SK-N-SH treated with all-trans-retinoic acid at 6 μM for 48 hours (cell line): ENCODE measurements around the gene FOXO3.

Source experiments
- ATAC-seq: fragments of 200-7000 bp; cut with Tn5 transposase; 3 replicates; pipeline ENCODE4 v1.9.1; 2020; ENCODE audit warnings: mild to moderate bottlenecking, moderate library complexity
- BACH2 ChIP-seq: fragments of 250-450 bp; sonication (Bioruptor Pico); IDR thresholded peaks from 2 replicates; pipeline ENCODE4 v1.9.0; 2021; ENCODE audit warnings: mild to moderate bottlenecking, borderline replicate concordance
- CREB5 ChIP-seq: fragments of 250-450 bp; sonication (Bioruptor Pico); IDR thresholded peaks from 2 replicates; pipeline ENCODE4 v1.5.1; 2020; ENCODE audit warnings: low read depth, mild to moderate bottlenecking, moderate library complexity
- CSDC2 ChIP-seq: fragments of 250-450 bp; sonication (Bioruptor Pico); IDR thresholded peaks from 2 replicates; pipeline ENCODE4 v1.5.0; 2020; ENCODE audit warnings: mild to moderate bottlenecking, moderate library complexity
- CSRNP3 ChIP-seq: fragments of 250-450 bp; sonication (Bioruptor Pico); IDR thresholded peaks from 2 replicates; pipeline ENCODE4 v1.5.1; 2021; ENCODE audit warnings: mild to moderate bottlenecking, moderate library complexity
- ESRRG ChIP-seq: fragments of 250-450 bp; sonication (Bioruptor Pico); IDR thresholded peaks from 2 replicates; pipeline ENCODE4 v1.6.1; 2021; ENCODE audit warnings: mild to moderate bottlenecking
- GLIS3 ChIP-seq: fragments of 250-450 bp; sonication (Bioruptor Pico); IDR thresholded peaks from 2 replicates; pipeline ENCODE4 v1.5.0; 2020; ENCODE audit warnings: mild to moderate bottlenecking, moderate library complexity
- ISL1 ChIP-seq: fragments of 250-450 bp; sonication (Bioruptor Pico); IDR thresholded peaks from 2 replicates; pipeline ENCODE4 v2.1.2; 2022; ENCODE audit warnings: mild to moderate bottlenecking, moderate library complexity
- OSR1 ChIP-seq: fragments of 250-450 bp; sonication (Bioruptor Pico); IDR thresholded peaks from 2 replicates; pipeline ENCODE4 v1.8.0; 2022; ENCODE audit warnings: moderate library complexity, mild to moderate bottlenecking, inconsistent platforms
- PATZ1 ChIP-seq: fragments of 250-450 bp; sonication (Bioruptor Pico); IDR thresholded peaks from 2 replicates; pipeline ENCODE4 v1.8.0; 2020; ENCODE audit warnings: mild to moderate bottlenecking, moderate library complexity, borderline replicate concordance
- PPARA ChIP-seq: fragments of 250-450 bp; sonication (Bioruptor Pico); IDR thresholded peaks from 2 replicates; pipeline ENCODE4 v1.5.0; 2020; ENCODE audit warnings: mild to moderate bottlenecking, borderline replicate concordance
- SNAI2 ChIP-seq: fragments of 250-450 bp; sonication (Bioruptor Pico); IDR thresholded peaks from 2 replicates; pipeline ENCODE4 v1.5.0; 2020; ENCODE audit warnings: mild to moderate bottlenecking, moderate library complexity
- TCF4 ChIP-seq: fragments of 250-450 bp; sonication (Bioruptor Pico); IDR thresholded peaks from 2 replicates; pipeline ENCODE4 v1.8.0; 2021; ENCODE audit warnings: mild to moderate bottlenecking, moderate library complexity, borderline replicate concordance
- TOX ChIP-seq: fragments of 250-450 bp; sonication (Bioruptor Pico); IDR thresholded peaks from 2 replicates; pipeline ENCODE4 v1.8.0; 2021; ENCODE audit warnings: mild to moderate bottlenecking, moderate library complexity, borderline replicate concordance
- TSHZ2 ChIP-seq: fragments of 250-450 bp; sonication (Bioruptor Pico); IDR thresholded peaks from 2 replicates; pipeline ENCODE4 v1.5.0; 2020; ENCODE audit warnings: mild to moderate bottlenecking, moderate library complexity
- ZC3H10 ChIP-seq: fragments of 250-450 bp; sonication (Bioruptor Pico); IDR thresholded peaks from 2 replicates; pipeline ENCODE4 v1.5.1; 2021; ENCODE audit warnings: mild to moderate bottlenecking, moderate library complexity
- ZFP3 ChIP-seq: fragments of 250-450 bp; sonication (Bioruptor Pico); IDR thresholded peaks from 2 replicates; pipeline ENCODE4 v1.5.0; 2020; ENCODE audit warnings: mild to moderate bottlenecking, moderate library complexity
- ZNF70 ChIP-seq: fragments of 450-650 bp; formaldehyde crosslinking; IDR thresholded peaks from 2 replicates; pipeline ENCODE4 v1.5.0; 2020; ENCODE audit warnings: mild to moderate bottlenecking, moderate library complexity
- ZNF8 ChIP-seq: fragments of 450-650 bp; formaldehyde crosslinking; IDR thresholded peaks from 2 replicates; pipeline ENCODE4 v1.5.0; 2020; ENCODE audit warnings: mild to moderate bottlenecking, moderate library complexity
- TF ChIP-seq, protein P1 (sequence below): fragments of 250-450 bp; sonication (Bioruptor Pico); IDR thresholded peaks from 2 replicates; pipeline ENCODE4 v1.8.0; 2021; ENCODE audit warnings: low read depth, mild to moderate bottlenecking, moderate library complexity, borderline replicate concordance

The FOXO3 gene

GRCh38 chr6:108523697-108524096 is 37.0 kb upstream of the FOXO3 start:
- no peak for ATAC-seq

GRCh38 chr6:108524528-108525248 is 36.0 kb upstream of the FOXO3 start:
- TF ChIP-seq CREB5 (CRISPR knock-in tag) (no peak), ESRRG (CRISPR knock-in tag) (no peak), ZNF70 (CRISPR knock-in tag) (no peak), ZNF8 (no peak), ZC3H10 (no peak), OSR1 (CRISPR knock-in tag) (no peak)
- no peak; the same call in 2 of the 3 replicates for ATAC-seq

More at GRCh38 chr6:108523697-108524096, 37.0 kb upstream of the FOXO3 start:
- TF ChIP-seq TCF4 (CRISPR knock-in tag): no peak
- TF ChIP-seq SNAI2 (CRISPR knock-in tag): no peak
- no peak for TF ChIP-seq ZFP3 (CRISPR knock-in tag)
- TF ChIP-seq ZNF70 (CRISPR knock-in tag): no peak
- TF ChIP-seq ZNF8: no peak
- TF ChIP-seq PPARA (CRISPR knock-in tag): no peak
- no peak for TF ChIP-seq GLIS3 (CRISPR knock-in tag)
- TF ChIP-seq, all 23 proteins: peak for 0

- TF ChIP-seq BACH2 (CRISPR knock-in tag): no peak
- no peak for TF ChIP-seq PATZ1
- TF ChIP-seq ESRRG (CRISPR knock-in tag): no peak
- TF ChIP-seq GLIS3 (CRISPR knock-in tag): no peak
- TF ChIP-seq, protein P1, sequence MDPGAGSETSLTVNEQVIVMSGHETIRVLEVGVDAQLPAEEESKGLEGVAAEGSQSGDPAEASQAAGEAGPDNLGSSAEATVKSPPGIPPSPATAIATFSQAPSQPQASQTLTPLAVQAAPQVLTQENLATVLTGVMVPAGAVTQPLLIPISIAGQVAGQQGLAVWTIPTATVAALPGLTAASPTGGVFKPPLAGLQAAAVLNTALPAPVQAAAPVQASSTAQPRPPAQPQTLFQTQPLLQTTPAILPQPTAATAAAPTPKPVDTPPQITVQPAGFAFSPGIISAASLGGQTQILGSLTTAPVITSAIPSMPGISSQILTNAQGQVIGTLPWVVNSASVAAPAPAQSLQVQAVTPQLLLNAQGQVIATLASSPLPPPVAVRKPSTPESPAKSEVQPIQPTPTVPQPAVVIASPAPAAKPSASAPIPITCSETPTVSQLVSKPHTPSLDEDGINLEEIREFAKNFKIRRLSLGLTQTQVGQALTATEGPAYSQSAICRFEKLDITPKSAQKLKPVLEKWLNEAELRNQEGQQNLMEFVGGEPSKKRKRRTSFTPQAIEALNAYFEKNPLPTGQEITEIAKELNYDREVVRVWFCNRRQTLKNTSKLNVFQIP: no peak
- TF ChIP-seq TCF4 (CRISPR knock-in tag): no peak
- no peak for TF ChIP-seq ISL1 (CRISPR knock-in tag)
- no peak for TF ChIP-seq ZC3H10
- TF ChIP-seq, all 23 proteins: peak for 0
Measured at GRCh38 chr6:108526739-108527174, 34.0 kb upstream of the FOXO3 start.

GRCh38 chr6:108528878-108529277 is 31.8 kb upstream of the FOXO3 start:
- no peak for ATAC-seq
- no peak for TF ChIP-seq CREB5 (CRISPR knock-in tag)
- no peak for TF ChIP-seq GLIS3 (CRISPR knock-in tag)
- TF ChIP-seq CSRNP3 (CRISPR knock-in tag): no peak
- TF ChIP-seq ZNF8: no peak
- no peak for TF ChIP-seq TSHZ2 (CRISPR knock-in tag)
- TF ChIP-seq, protein P1: no peak
- TF ChIP-seq SNAI2 (CRISPR knock-in tag): no peak
- no peak for TF ChIP-seq TOX (CRISPR knock-in tag)
- TF ChIP-seq PPARA (CRISPR knock-in tag): no peak
- no peak for TF ChIP-seq BACH2 (CRISPR knock-in tag)
- no peak for TF ChIP-seq ZC3H10
- TF ChIP-seq ESRRG (CRISPR knock-in tag): no peak
- TF ChIP-seq ZNF70 (CRISPR knock-in tag): no peak
- TF ChIP-seq OSR1 (CRISPR knock-in tag): no peak
- TF ChIP-seq CSDC2 (CRISPR knock-in tag): no peak
- no peak for TF ChIP-seq ISL1 (CRISPR knock-in tag)
- no peak for TF ChIP-seq PATZ1

More at GRCh38 chr6:108526739-108527174, 34.0 kb upstream of the FOXO3 start:
- ATAC-seq: peak; percentile 77
